GM20000 (cell line): ENCODE measurements around the gene FAM53A.

ENCODE experiments used
- DNase-seq: peaks from one replicate; pipeline ENCODE4 v3.0.0; 2012; ENCODE audit warnings: low spot score
- CTCF ChIP-seq: IDR thresholded peaks from 2 replicates; pipeline ENCODE4 v1.5.1; 2012; ENCODE audit warnings: mild to moderate bottlenecking, control low read depth; ENCODE audit errors: extremely low read depth, missing control alignments

FAM53A gene

GRCh38 chr4:1614502-1614853 lies 69.6 kb downstream of the FAM53A start:
- no peak for TF ChIP-seq CTCF
- DNase-seq, result no peak

- no peak for DNase-seq
- TF ChIP-seq CTCF, result no peak
Measured at GRCh38 chr4:1614049-1614448, 70.1 kb downstream of the FAM53A start.

GRCh38 chr4:1613099-1613495 lies 71.0 kb downstream of the FAM53A start:
- TF ChIP-seq CTCF, result no peak
- no peak for DNase-seq

GRCh38 chr4:1612278-1613098 lies 71.6 kb downstream of the FAM53A start:
- DNase-seq, result no peak
- no peak for TF ChIP-seq CTCF

- no peak for TF ChIP-seq CTCF
Measured at GRCh38 chr4:1611501-1611870, 72.6 kb downstream of the FAM53A start.

GRCh38 chr4:1610791-1611500 lies 73.2 kb downstream of the FAM53A start:
- no peak for DNase-seq
- TF ChIP-seq CTCF, result no peak

More at GRCh38 chr4:1611501-1611870, 72.6 kb downstream of the FAM53A start:
- no peak for DNase-seq
